ENCODE measurements around the gene LYST. TPM values are rescaled to one million over a fixed set of nuclear protein-coding genes. Genes with fewer than 3 reads are reported as not detected.
"Not testable (repeated sequence)": the region's sequence is repeated elsewhere in the genome, so short reads cannot be mapped to it uniquely, and the experiment has no call there.

The LYST gene
- total and polyA plus RNA-seq, 2 of the 8 experiments (the other 6 are each of a cell fraction or from before 2014, with no cell fraction given), result 0.29 to 0.58 TPM

- TF ChIP-seq POLR2AphosphoS5 (IDR thresholded peaks at IDR 0.05; ENCODE audit: low read depth, low read length) (no peak), CHD1 (IDR thresholded peaks at IDR 0.05; ENCODE audit: low read depth, low read length) (no peak), BCL11A (IDR thresholded peaks at IDR 0.05; ENCODE audit: low read depth in 2 of 2, low read length in 2 of 2) (no peak), CTCF (IDR thresholded peaks at IDR 0.05; ENCODE audit: control extremely low read depth in 1 of 3, insufficient read depth in 1 of 3, low read depth in 1 of 3, low read length in 3 of 3) (peak; percentile 35 to 54 (median 50)), SUZ12 (IDR thresholded peaks at IDR 0.05; ENCODE audit: low read length) (no peak)
Measured at GRCh38 chr1:235866205-235866912, at the start of gene LYST (continued).

GRCh38 chr1:235915489-235915888, 48.8 kb upstream of the LYST start:
- H3K79me2 ChIP-seq (ENCODE audit: control insufficient read depth in 1 of 2, insufficient read depth in 2 of 2, low read length in 2 of 2); H3K4ac ChIP-seq (replicated peaks; ENCODE audit: insufficient read length, low read depth, low read length); H3K36me3 ChIP-seq (ENCODE audit: control insufficient read depth in 2 of 4, insufficient read depth in 4 of 4, low read length in 3 of 4); H3K4me2 ChIP-seq (ENCODE audit: insufficient read depth in 1 of 2, low read depth in 2 of 2, low read length in 2 of 2); H4K91ac ChIP-seq (replicated peaks; ENCODE audit: insufficient read length, low read length); CTCF ChIA-PET (ENCODE audit: partially characterized antibody); H2BK15ac ChIP-seq (ENCODE audit: low read length); H2BK120ac ChIP-seq (replicated peaks; ENCODE audit: low read depth, low read length); H3K18ac ChIP-seq (ENCODE audit: extremely low read depth, low read length); H3K23me2 ChIP-seq (ENCODE audit: low read depth, low read length); H3K9ac ChIP-seq (replicated peaks in 1 of 4; ENCODE audit: extremely low read depth in 1 of 4, low read depth in 3 of 4, low read length in 3 of 4); H3K4me3 ChIP-seq (ENCODE audit: extremely low read depth in 1 of 4, insufficient read depth in 2 of 4, low read depth in 3 of 4, low read length in 4 of 4); FAIRE-seq; H2AK5ac ChIP-seq (ENCODE audit: low read depth, low read length); H2BK5ac ChIP-seq (ENCODE audit: low read depth, low read length); DNase-seq (ENCODE audit: low read depth in 1 of 2, low spot score in 2 of 2); POLR2A ChIA-PET (ENCODE audit: partially characterized antibody); H3K56ac ChIP-seq (replicated peaks; ENCODE audit: insufficient read length, low read depth, low read length); H2AFZ ChIP-seq (ENCODE audit: low read length); H3K14ac ChIP-seq (ENCODE audit: insufficient read length); H4K20me1 ChIP-seq (replicated peaks in 1 of 2; ENCODE audit: control insufficient read depth in 1 of 2, insufficient read depth in 2 of 2, low read length in 2 of 2); H2BK12ac ChIP-seq (ENCODE audit: low read depth, low read length); H4K5ac ChIP-seq (ENCODE audit: insufficient read length, low read depth, low read length); H4K8ac ChIP-seq (ENCODE audit: extremely low read depth, insufficient read depth, low read length); H3K23ac ChIP-seq (ENCODE audit: insufficient read length); H3K9me3 ChIP-seq (ENCODE audit: insufficient read depth in 2 of 2, low read depth in 1 of 2, low read length in 1 of 2); H2BK20ac ChIP-seq (ENCODE audit: low read length); H3K27ac ChIP-seq (ENCODE audit: low read depth, low read length); H3K79me1 ChIP-seq (ENCODE audit: low read depth, low read length): not testable (repeated sequence)
- 96% methylated on average over 4 of the region's 4 CpGs; no CpG with 5 or more reads in 1 of the 2 experiments for WGBS, 2 experiments (ENCODE audit: extremely low coverage in 1 of 2, insufficient coverage in 1 of 2, insufficient read length in 1 of 2, insufficient replicate concordance in 2 of 2, low coverage in 1 of 2, low lambda C conversion rate in 2 of 2, missing lambda C conversion rate in 1 of 2)
- Histone ChIP-seq H3K4me1 (replicated peaks in 1 of 4; ENCODE audit: control insufficient read depth in 3 of 4, insufficient read depth in 4 of 4, low read length in 3 of 4) (peaks cover 3 to 12% (median 5%) of the 10 kb centered on the region in 4 experiments; a peak in 6 of 7 replicates), H3K27me3 (replicated peaks in 1 of 4; ENCODE audit: control insufficient read depth in 3 of 4, extremely low read depth in 1 of 4, insufficient read depth in 3 of 4, low read length in 3 of 4) (peaks cover 2 to 15% (median 12%) of the 10 kb centered on the region in 4 experiments; a peak in 5 of 7 replicates)

Data from H1 (cell line).